ENCODE measurements around the gene MGAT4A. TPM values are rescaled to one million over a fixed set of nuclear protein-coding genes. Genes with fewer than 3 reads are reported as not detected.

The MGAT4A gene
- total and polyA plus RNA-seq, 2 of the 8 experiments (the other 6 are each of a cell fraction or from before 2014, with no cell fraction given) = 1.4 to 7.7 TPM

DNA sequence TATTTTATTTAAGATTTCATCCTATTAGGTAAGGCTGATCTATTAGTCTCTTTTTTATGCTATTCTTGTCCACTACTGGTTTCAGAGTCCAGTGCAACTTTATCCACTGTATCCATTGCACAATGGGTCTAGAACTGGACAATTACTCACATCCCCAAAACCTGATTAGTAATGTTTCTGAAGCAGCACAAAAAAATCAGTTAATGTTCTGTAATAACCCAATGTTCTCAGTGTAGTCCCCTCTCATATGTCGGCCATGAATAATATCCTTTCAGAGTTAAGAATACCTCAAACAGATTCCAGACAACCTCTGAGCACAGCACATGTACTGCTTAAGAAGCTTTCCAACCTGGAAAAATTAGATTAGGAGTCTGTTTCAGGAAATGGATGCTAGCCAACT lies 29.7 kb downstream of the MGAT4A start (continued):
- no peak for TF ChIP-seq CTBP2 (IDR thresholded peaks at IDR 0.05; ENCODE audit: borderline replicate concordance, insufficient read depth, insufficient read length, low read length)

Data from H1 (cell line).